Skin of body (tissue), 2 donors: ENCODE results near the gene KDM6B. TPM values are rescaled to one million over a fixed set of nuclear protein-coding genes. Genes with fewer than 3 reads are reported as not detected.

Source experiments
- DNase-seq: peaks from one replicate; lab custom pipeline; 2025; lab: John Stamatoyannopoulos, UW
- total RNA-seq: library from RNA; depleted of rRNA; stranded (reverse); fragments of >200 nt; gene quantifications from one replicate; pipeline ENCODE4 v1.2.3, GENCODE V29; 2014

KDM6B gene
- total RNA-seq, 1 donor from 2014 or later: 30.6 TPM

- DNase-seq: no peak
These were observed 5.3 kb downstream of the KDM6B start for GRCh38 chr17:7839190-7839875.

- DNase-seq: no peak
These were observed 5.9 kb downstream of the KDM6B start for GRCh38 chr17:7839876-7840261.

GRCh38 chr17:7840441-7840840 is 6.4 kb downstream of the KDM6B start:
- DNase-seq: no peak

GRCh38 chr17:7840875-7841274 is 6.9 kb downstream of the KDM6B start:
- DNase-seq: no peak

GRCh38 chr17:7841396-7841914 is 7.4 kb downstream of the KDM6B start:
- DNase-seq: peak; percentile 82

- DNase-seq: peak; percentile 89
These were observed 7.9 kb downstream of the KDM6B start for GRCh38 chr17:7841915-7842379.

GRCh38 chr17:7842380-7843256 is 8.6 kb downstream of the KDM6B start:
- peak; percentile 79 for DNase-seq

- no peak for DNase-seq
These were observed 9.2 kb downstream of the KDM6B start for GRCh38 chr17:7843257-7843535.

GRCh38 chr17:7843536-7844291 is 9.7 kb downstream of the KDM6B start:
- DNase-seq: peak; percentile 64

GRCh38 chr17:7844292-7845154 is 10.5 kb downstream of the KDM6B start:
- peak; percentile 90 for DNase-seq

- no peak for DNase-seq
These were observed 11.5 kb downstream of the KDM6B start for GRCh38 chr17:7845359-7846062.

- no peak for DNase-seq
These were observed 12.2 kb downstream of the KDM6B start for GRCh38 chr17:7846063-7846735.

GRCh38 chr17:7846765-7847661 is 13.0 kb downstream of the KDM6B start:
- no peak for DNase-seq

GRCh38 chr17:7848131-7848579 is 14.1 kb downstream of the KDM6B start:
- DNase-seq: no peak

- no peak for DNase-seq
These were observed 14.7 kb downstream of the KDM6B start for GRCh38 chr17:7848739-7849129.

- no peak for DNase-seq
These were observed 15.2 kb downstream of the KDM6B start for GRCh38 chr17:7849130-7849750.

- no peak for DNase-seq
These were observed 15.9 kb downstream of the KDM6B start for GRCh38 chr17:7849751-7850504.
